ENCODE results near the gene ZNF853.
A peak's percentile ranks its signal among the peaks of the same experiment; 100 is the strongest.

ZNF853 gene

DNA sequence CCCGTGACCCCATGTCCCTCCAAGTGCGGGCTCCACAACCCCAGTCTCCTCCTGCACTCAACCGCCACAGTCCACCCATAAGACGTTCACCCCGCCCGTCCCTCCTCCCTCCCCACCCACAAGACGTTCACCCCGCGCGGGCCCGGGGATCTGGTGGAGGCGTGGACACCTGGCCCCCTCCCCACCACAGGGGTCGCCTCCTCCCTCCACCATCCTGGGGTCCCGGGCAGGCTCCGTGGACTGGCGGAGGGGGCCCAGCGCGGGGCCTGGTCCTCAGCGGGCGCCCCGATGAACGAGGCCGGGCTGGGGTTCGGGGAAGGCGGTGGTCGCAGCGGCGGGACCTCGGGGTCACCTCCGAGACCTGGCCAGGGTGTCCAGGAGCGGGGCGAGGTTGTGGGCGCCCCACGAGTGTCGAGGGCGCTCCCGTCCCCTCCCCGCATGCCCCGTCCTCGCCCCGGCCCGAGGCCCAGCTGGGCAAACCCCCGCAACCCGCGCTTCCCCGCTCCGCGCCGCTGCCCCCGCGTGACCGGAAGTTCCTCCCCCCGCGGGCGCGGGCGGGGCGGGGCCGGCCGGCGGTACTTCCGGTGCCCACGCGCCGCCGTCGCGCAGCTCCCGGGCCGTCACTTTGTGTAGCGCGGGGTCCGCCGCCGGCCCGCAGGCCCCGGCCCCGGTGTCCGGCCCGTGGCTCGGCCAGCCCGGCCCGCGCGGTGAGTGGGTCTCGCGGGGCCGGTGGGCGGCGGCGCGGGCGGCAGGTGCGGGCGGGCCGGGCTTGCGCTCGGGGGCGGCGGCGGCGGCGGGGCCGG lies 21.5 kb downstream of the ZNF853 start, which contains the start of gene ZNF316:
Gene ZNF316, plus strand, starts transcription at position 578 of the 803 bp plus-strand sequence. CDS start 5,092 bp downstream, outside the sequence.
- DNase-seq (ENCODE audit: low read depth, low spot score): no peak

DNA sequence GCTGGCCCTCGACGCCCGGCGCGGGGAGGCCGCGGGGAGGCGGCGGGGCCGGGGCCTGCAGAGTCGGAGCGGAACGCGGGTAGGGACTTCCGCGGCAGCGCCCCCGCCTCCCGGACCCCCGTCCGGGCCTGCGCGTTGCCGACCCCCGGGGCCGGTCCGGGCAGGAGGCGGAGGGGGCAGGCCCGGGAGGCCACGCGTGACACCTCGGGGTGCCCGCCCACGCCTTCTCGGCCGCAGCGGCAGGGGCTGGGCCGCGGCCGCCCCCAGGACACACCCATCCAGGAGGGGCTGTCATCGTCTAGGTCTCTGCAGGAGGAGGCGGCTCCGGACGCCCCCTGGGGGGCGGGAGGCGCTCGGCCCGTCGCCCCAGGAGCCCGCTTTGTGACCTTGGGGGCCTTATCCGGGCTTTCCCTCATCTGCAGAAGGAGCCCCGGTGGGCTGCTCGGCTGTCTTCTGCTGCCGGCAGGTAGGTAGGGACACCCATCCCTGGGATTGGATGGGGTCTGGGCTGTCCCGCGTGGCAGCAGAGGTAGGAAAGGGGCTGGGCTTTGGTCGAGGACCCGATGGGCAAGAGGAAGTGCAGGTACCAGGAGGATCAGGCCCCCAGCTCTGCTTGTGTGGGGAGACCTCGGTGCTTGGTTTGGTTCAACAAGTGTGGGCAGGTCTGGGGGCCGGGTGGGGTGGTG lies 22.3 kb downstream of the ZNF853 start:
- DNase-seq (ENCODE audit: low read depth, low spot score): peak; percentile 14

DNA sequence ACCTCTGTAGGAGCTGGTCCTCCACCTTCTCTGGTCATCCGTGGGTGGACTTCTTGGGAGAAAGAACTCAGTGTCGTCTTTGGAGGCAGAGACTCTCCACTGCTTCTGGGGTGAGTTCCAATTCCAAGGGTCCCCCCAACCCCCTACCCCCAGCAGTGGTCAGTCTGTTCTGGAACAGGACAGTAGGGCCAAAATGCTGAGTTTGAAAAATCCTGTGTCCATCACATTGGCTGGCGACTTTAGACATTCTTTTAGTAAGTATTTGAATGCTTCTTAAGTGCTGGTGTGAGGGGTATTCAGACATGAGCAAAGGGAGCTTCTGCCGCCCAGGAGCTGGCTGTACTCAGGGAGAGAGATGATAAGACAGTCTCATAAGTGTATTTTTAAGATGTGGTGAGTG lies 23.6 kb downstream of the ZNF853 start:
- no peak for DNase-seq (ENCODE audit: low read depth, low spot score)

DNA sequence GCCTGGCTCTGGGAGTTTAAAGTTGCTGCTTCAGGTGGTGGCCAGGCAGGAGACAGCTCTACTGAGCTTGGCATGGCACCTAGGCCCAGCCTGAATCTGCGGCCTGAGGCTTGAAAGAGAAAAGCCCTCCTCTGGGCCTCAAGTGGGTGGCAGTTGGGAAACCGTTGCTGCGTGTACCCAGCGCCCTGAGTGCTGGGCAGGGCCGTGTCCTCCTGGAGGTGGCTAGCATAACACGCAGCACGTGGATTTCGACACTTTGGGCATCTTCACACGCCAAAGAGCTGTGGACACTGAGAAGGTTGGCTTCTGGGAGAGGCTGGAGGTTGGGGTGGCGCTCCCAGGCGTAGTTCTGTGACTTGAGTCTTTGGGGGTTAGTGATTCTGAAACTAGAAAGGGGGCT lies 24.2 kb downstream of the ZNF853 start:
- no peak for DNase-seq (ENCODE audit: low read depth, low spot score)

DNA sequence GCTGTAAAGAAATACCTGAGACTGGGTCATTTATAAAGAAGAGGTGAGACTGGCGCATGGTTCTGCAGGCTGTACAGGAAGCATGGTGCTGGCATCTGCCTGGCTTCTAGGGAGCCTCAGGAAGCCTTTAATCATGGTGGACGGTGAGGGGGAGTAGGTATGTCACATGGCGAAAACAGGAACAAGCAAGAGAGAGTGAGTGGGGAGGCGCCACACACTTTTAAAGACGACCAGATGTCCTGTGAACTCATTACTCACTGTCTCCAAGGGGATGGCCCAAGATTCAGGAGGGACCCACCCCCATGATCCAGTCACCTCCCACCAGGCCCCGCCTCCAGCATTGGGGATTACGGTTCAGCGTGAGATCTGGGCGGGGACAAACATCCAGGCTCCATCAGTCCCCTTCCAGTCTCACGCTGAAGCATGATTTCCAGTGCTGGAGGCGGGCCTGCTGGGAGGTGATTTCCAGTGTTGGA lies 24.9 kb downstream of the ZNF853 start:
- DNase-seq (ENCODE audit: low read depth, low spot score): no peak

DNA sequence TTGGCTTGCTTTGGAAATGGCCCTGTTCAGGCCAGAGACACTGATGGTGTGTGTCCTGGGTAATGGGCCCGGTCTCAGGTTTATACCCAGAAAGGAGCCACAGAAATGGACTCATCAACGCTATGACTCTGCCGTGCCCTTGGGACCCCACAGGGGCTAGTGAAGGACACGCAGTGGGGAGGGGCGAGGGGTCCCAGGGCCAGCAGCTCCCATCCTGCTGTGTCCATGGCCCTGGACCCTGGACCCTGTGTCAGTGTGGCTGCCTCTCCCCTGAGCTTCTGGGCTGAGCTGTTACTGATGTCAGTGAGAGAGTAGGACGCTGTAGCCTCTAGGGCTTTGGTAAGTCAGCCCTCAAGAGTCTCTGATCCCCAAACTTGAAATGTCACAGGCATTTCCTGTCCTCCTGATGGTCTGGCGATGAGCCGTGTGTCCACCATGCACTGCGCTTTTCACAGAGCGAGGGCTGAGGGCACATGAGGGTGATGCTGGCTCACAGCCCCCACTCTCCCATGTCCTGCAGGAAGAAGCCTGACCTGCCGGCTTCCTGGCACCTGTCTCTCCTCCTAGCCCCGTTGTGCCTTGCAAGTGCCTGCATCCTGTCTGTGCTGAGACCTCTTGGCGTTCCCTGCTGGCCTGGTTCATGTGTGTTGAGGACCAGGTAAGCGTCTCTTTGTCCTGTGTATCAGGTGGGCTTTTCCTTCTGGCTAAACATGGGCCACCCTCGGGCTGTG lies 26.1 kb downstream of the ZNF853 start:
- no peak for DNase-seq (ENCODE audit: low read depth, low spot score)

DNA sequence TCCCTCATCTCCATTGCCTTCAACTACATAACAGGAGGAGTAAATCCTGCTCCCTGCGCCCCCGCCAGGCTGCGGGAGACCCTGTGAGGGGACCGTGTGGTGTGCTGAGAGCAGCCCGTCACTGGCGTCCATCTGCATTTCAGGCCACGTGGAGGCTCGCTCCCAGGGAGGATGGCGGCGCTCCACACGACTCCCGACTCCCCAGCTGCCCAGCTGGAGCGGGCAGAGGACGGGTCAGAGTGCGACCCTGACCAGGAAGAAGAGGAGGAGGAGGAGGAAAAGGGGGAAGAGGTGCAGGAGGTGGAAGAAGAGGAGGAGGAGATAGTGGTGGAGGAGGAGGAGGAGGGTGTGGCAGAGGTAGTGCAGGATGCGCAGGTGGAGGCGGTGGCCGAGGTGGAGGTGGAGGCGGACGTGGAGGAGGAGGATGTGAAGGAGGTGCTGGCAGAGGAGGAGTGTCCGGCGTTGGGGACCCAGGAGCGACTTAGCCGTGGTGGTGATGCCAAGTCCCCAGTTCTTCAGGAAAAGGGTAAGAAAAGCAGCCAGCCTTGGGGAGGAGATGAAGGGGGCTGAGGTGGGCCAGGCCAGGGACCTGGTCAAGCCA lies 26.9 kb downstream of the ZNF853 start:
- no peak for DNase-seq (ENCODE audit: low read depth, low spot score)

DNA sequence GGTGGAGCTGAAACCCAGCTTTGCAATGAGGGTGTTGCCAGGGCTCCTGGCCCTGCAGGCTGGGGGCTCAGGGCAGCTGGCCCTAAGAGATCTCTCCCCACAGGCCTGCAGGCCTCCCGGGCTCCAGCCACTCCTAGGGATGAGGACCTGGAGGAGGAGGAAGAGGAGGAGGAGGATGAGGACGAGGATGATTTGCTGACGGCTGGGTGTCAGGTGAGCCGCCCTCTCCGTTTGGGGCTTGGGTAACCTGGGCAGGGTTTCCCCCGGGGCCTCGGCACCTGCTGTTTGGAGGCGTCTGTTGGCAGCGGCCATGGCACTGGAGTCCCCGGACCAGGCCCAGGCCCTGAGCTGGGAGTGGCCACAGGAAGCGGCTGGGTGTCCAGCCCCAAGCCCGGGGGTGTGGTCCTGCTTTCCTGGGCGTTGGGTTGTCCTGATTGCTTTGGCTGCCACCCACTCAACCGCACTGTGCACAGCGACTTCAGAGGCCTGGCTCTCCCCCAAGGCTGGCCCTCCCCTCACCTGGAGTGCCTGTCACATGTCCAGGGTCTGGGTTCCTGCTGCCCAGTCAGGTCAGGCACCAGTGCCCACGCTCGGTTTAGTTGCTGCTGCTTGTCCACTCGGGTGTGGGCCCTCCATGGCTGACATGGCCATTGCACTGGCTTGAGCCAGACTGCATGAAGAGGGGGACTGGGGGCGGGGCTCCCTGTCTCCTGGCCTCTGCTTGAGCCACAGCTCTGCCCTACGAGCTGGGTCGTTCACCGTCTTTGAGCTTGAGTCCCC lies 27.6 kb downstream of the ZNF853 start:
- DNase-seq (ENCODE audit: low read depth, low spot score): no peak

DNA sequence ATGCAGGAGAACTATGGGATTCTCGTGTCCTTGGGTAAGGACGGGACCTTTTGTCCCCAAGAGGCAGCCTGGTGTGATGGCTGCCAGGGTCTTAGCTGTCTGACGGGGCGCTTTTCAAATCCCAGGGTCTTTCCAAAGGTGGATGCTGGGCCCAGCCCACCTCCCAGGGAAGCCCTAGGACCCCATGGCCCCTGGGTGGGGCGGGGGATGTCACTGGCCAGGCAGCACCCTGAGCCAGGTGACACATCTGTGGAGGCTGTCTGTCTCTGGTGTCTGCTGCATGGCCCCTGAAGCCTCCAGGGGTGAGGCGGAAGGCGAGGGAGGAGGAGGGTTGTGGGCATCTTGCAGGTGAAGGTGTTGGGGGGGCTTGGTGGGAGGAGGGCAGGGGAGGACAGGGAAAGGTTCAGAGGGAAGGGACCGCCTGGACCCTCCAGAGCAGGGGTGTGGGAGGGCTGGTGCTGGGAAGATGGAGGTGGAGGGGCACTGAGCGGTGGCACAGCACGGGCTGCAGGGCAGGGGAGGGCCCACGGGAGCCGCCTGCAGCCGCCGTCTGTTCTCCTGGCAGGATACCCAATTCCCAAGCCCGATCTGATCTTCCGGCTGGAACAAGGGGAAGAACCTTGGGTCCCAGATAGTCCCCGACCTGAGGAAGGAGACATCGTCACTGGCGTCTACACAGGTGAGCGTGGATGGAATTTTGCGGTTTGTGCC lies 28.7 kb downstream of the ZNF853 start:
- DNase-seq (ENCODE audit: low read depth, low spot score): no peak

DNA sequence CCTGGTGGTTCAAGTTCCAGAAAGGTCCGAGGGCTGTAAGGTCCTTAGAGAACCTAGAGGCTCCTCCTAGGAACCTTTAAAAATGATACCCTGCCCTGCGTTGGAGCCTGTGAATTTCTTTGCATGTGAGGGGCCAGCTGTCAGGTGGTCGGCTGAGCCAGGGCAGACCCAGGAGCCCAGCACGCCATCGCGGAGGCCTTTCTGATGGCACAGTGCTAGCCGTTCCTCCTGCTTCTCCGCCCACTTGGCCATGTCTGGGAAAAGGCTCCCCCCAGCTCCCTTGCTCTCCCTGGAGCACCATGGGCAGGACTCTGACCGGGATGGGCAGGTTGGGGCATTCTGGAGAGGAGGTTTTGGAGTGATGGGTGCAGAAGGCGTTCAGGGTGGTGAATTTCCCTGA lies 29.3 kb downstream of the ZNF853 start:
- DNase-seq (ENCODE audit: low read depth, low spot score): no peak

DNA sequence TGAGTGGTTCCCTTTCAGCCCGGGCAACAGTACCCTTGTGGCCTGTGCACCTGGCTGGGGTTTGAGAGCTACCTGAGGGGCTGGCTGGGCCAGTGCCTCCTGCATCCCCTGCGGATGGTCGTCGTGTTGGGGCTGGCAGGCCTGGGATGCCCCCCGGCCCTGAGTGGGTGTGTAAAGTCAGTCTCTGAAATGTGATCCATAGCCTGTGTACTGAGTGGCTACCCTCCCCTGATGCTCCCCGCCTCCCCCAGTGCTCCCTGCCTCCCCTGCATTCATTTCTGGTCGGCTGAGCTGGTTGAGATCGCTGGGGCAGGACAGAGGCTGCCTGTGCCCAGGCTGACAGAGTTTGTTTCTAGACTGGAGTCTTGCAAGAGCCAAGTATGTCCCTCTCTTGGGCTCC lies 31.1 kb downstream of the ZNF853 start:
- no peak for DNase-seq (ENCODE audit: low read depth, low spot score)

DNA sequence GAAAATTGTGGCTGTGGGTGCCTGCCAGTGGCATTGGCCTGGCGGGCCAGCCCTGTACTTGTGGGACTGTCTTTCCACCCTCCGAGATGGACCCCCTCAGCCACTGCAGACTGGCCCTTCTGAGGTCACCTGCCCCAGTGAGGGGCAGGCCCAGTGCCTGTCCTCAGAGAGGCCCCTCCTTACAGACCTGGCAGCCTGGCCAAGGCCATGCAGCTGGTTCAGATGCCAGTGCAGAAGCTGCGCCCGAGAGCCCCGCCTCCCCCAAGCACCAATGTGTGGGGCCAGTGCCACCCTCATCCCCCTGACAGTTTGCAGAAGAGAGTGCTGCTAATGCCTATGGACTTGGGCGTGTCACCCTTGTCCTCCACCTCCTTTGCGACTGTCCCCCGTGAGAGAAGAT lies 31.7 kb downstream of the ZNF853 start:
- no peak for DNase-seq (ENCODE audit: low read depth, low spot score)

DNA sequence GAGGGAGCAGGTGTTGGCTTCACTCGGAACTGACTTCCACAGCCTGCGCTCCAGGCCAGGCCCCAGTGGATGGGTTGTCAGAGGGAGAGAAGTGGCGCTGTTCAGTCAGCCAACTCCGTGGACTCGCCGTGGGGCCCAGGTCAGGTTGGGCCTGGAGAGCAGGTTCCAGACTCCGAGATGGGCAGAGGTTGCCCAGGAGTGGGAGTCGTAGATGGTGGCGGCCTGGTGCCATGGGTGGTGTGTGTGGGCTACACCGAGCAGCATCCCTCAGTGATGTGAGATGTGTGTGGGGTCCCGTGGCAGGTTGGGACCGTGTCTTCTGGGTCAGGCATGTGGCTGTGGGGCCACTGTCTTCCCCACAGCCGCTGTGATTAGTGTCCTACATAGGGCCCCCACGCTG lies 32.1 kb downstream of the ZNF853 start:
- DNase-seq (ENCODE audit: low read depth, low spot score): no peak

DNA sequence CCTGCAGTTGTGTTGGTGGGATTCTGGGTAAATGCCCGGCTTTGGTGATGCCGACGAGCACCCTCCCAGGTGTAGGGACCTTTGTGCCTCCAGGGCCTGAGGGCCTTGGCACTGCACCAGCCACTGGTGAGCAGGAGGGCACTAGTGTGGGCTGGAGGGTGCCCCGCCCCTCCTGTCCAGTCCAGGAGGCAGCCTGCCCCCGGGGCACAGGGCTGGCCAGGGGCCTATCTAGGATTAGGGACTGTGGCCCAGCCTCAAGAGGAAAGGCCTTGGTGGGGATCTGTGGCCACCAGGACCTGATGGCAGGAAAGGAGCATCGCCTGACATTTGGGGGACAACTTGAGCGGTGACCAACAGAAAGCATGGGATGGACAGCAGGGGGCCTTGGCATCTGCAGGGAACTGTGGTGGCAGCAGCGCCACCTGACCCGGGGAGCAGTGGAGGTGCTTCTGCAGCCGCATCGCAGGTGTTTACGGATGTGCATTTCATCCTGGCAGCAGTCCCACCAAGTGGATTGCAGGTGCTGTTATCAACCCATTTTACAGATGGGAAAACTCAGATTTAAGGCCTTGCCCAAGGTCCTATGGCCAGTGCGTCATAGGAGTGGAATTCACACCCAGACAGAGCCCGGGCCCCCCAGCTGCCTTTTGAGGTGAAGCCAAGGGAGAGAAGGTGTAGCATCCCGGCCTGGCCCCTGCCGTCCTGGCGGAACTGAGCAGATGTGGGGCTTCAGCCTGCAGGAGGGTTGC lies 32.8 kb downstream of the ZNF853 start:
- no peak for DNase-seq (ENCODE audit: low read depth, low spot score)

DNA sequence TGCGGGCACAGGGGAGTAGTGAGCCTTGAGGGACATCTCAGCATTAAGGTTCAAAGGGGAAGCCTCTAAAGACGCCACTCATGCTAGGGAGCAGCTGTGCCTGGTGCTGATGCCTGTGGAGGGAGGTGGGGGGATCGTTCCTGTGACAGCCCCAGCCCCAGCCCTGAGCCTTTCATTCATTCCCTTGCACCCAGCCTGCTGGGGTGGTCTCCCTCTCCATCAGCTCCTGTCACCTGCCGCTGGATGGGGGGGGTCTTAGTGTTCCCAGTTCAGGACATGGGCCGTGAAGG lies 33.4 kb downstream of the ZNF853 start:
- DNase-seq (ENCODE audit: low read depth, low spot score): no peak

DNA sequence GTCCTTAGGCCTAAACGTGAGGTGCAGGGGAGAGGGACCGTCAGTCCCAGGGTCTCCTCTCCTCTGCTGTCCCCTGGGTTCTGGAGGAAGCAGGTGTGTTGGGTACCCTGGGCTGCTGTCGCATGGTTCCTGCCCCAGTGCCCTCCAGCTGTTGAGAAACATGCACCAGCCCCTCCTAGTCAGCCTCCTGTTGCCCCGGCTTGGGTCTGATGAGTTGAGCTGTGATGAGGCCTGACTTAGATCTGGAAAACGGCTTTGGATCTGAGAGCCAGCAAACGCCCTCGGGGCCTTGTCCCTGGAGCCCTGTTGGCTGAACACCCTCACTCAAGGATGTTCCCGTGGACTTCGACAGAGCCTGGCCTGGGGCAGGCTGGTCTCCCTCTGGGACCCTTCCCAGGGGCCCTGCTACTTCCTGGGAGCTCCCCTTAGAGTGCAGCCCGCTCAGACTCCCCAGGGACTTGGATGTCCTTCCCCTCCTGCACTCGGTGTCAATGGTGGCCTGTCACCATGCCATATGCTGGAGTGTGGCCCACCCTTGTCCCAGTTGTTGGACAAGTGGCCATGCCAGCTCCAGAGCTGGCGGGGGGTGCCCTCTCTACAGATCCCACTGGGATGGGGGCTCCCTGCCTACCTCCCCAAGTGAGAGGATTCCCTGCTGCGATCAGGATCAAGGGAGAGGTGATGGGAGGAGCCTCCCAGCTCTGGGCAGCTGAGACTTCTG lies 34.0 kb downstream of the ZNF853 start:
- DNase-seq (ENCODE audit: low read depth, low spot score): no peak

DNA sequence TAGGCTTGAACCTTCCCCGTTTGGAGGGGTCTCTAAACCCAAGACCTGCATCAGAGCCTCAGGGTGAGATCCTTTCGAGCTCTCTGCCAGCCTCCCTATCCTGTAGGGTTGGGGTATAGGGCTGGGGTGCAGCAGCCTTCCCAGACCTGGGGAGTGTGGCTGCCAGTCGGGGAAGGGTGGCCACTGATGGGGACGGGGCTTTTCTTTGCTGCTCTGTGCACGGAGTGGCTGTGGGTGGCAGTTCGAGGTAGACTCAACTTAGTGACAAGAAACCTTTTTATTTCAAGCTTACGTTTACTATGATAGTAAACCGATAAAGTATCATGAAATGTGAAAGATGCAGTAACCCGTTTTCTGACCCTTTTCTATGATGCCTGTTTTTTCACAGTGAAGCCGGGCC lies 34.7 kb downstream of the ZNF853 start:
- DNase-seq (ENCODE audit: low read depth, low spot score): no peak

DNA sequence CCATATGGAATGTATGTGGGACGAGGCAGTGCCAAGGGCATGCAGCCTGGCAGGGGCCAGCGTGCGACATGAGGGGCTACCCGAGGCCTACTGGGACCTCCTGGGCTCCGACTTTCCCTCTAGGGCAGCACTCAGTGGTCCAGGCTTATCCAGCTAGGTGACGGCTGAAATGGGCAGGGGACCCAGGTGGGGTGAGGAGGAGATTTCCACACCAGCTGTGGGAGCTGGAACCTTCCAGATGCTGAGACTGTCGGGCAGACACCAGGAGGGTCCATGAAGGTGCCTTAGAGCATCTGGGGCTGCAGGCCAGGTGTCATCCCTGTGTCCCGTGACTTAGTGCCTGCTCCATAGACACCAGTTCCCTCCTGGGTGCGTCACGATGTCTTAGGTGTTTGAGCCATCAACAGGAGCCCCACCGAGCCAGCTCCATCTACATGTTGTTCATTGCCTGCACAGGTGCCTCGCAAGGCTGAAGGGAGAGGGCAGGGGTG lies 35.2 kb downstream of the ZNF853 start:
- no peak for DNase-seq (ENCODE audit: low read depth, low spot score)

DNA sequence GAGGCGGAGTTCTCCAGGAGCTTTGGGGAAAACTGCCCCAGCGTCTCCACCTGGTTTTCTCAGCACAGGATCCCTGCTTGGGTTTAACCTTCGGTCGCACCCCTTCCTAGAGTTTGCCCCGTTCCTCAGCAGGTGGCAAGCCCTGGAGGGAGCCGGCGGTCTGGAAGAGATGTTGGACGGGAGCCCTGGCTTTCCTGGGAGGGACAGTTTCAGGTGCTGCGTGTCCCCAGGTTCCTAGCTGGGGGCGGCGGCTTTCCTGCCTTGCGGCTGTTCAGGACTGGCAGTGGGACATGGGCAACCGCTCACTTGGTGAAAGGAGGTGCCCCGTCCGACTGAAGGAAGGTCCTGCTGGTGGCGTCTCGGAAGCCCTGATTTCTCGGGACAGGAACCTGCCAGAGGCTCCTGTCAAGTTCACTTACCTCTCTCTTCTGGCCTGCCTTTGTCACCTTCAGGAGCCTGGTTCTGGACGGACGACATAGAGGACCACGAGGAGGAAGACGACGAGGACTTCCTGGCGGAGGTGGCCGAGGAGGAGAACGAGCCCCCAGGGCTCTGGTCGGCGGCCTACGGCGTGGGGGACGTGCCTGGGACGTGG lies 36.5 kb downstream of the ZNF853 start:
- no peak for DNase-seq (ENCODE audit: low read depth, low spot score)

Data from activated naive CD8-positive, alpha-beta T cell treated with anti-CD3 and anti-CD28 coated beads, Interleukin-2, amount 50 U/mL, for 16 hours (primary cell).